Astrocyte of the spinal cord (primary cell): ENCODE measurements around the gene SCD5.

ENCODE experiments used
- DNase-seq: peaks from one replicate; pipeline ENCODE4 v3.0.0; 2011; ENCODE audit warnings: low read depth, low spot score
- H3K4me3 ChIP-seq: 2 replicates; pipeline ENCODE4 v1.5.1; 2011; ENCODE audit warnings: low read depth, mild to moderate bottlenecking, low read length, moderate library complexity
- CTCF ChIP-seq: IDR thresholded peaks from 2 replicates; pipeline ENCODE4 v1.5.1; 2012; ENCODE audit warnings: low read depth, mild to moderate bottlenecking, low read length, inconsistent platforms
- in situ Hi-C: cut with HindIII; loops from 2 replicates; pipeline ENCODE4 v1.10.0; 2017; ENCODE audit warnings: low sequenced_read_pairs

The SCD5 gene

GRCh38 chr4:82630079-82630478 lies 168.5 kb downstream of the SCD5 start:
- H3K4me3 ChIP-seq = no peak overlapping the region
- no peak for DNase-seq
- in situ Hi-C loops = no loop called here
- TF ChIP-seq CTCF = no peak

GRCh38 chr4:82629238-82630000 lies 169.2 kb downstream of the SCD5 start:
- TF ChIP-seq CTCF = no peak
- H3K4me3 ChIP-seq = no peak overlapping the region
- in situ Hi-C loops = no loop called here
- no peak for DNase-seq

- in situ Hi-C loops = no loop called here
- H3K4me3 ChIP-seq = no peak overlapping the region
- no peak for TF ChIP-seq CTCF
- no peak for DNase-seq
Measured at GRCh38 chr4:82626251-82626868, 172.2 kb downstream of the SCD5 start.

GRCh38 chr4:82624819-82625218 lies 173.8 kb downstream of the SCD5 start:
- DNase-seq = no peak
- TF ChIP-seq CTCF = no peak
- in situ Hi-C loops = no loop called here
- no peak overlapping the region for H3K4me3 ChIP-seq

- TF ChIP-seq CTCF = no peak
- no peak for DNase-seq
- H3K4me3 ChIP-seq = no peak overlapping the region
- in situ Hi-C loops = no loop called here
Measured at GRCh38 chr4:82623121-82623683, 175.4 kb downstream of the SCD5 start.

GRCh38 chr4:82621251-82621650 lies 177.3 kb downstream of the SCD5 start:
- no peak for TF ChIP-seq CTCF
- no peak for DNase-seq
- no peak overlapping the region for H3K4me3 ChIP-seq
- in situ Hi-C loops = no loop called here
